Epithelial cell of proximal tubule (primary cell): ENCODE measurements around the gene RTKN2. TPM values are rescaled to one million over a fixed set of nuclear protein-coding genes. Genes with fewer than 3 reads are reported as not detected.
"Not testable (repeated sequence)": the region's sequence is repeated elsewhere in the genome, so short reads cannot be mapped to it uniquely, and the experiment has no call there.

ENCODE experiments used
- DNase-seq: peaks from one replicate; pipeline ENCODE4 v3.0.0-alpha.2; 2011; ENCODE audit warnings: low read depth
- H3K4me3 ChIP-seq: 2 replicates; pipeline ENCODE4 v1.5.1; 2011; ENCODE audit warnings: low read depth, mild to moderate bottlenecking, low read length
- CTCF ChIP-seq: conservative IDR thresholded peaks from 2 replicates; pipeline ENCODE4 v1.5.1; 2012; ENCODE audit warnings: low read depth, mild to moderate bottlenecking, low read length
- total RNA-seq: library from RNA; depleted of rRNA; stranded (reverse); fragments of >200 nt; gene quantifications from 2 replicates; pipeline ENCODE4 v1.2.3, GENCODE V29; 2015

The RTKN2 gene
- total RNA-seq, 1 donor from 2014 or later, result 7.1 TPM

- DNase-seq, result no peak
- TF ChIP-seq CTCF, result peak; percentile 49
- no peak overlapping the region for H3K4me3 ChIP-seq
Measured at GRCh38 chr10:62248465-62248864, 20.2 kb downstream of the RTKN2 start.

GRCh38 chr10:62244785-62245467, 23.7 kb downstream of the RTKN2 start:
- peak; percentile 97 for TF ChIP-seq CTCF
- DNase-seq, result no peak
- H3K4me3 ChIP-seq, result peak overlapping the region; percentile 64

- H3K4me3 ChIP-seq, result peak overlapping the region; percentile 64
- TF ChIP-seq CTCF, result no peak
- DNase-seq, result no peak
Measured at GRCh38 chr10:62244088-62244487, 24.6 kb downstream of the RTKN2 start.

GRCh38 chr10:62243647-62243997, 25.0 kb downstream of the RTKN2 start:
- no peak for TF ChIP-seq CTCF
- H3K4me3 ChIP-seq, result peak overlapping the region; percentile 64
- no peak for DNase-seq

GRCh38 chr10:62242965-62243646, 25.5 kb downstream of the RTKN2 start:
- peak; percentile 82 for DNase-seq
- H3K4me3 ChIP-seq, result peak overlapping the region; percentile 64

- DNase-seq, H3K4me3 ChIP-seq: not testable (repeated sequence)
Measured at GRCh38 chr10:62241521-62241920, 27.1 kb downstream of the RTKN2 start.

- TF ChIP-seq CTCF, result no peak
- no peak for DNase-seq
- no peak overlapping the region for H3K4me3 ChIP-seq
Measured at GRCh38 chr10:62239994-62240393, 28.6 kb downstream of the RTKN2 start.

- no peak overlapping the region for H3K4me3 ChIP-seq
- TF ChIP-seq CTCF, result no peak
- no peak for DNase-seq
Measured at GRCh38 chr10:62238880-62239279, 29.8 kb downstream of the RTKN2 start.
